ENCODE data around the gene SLC6A19.

The SLC6A19 gene

DNA sequence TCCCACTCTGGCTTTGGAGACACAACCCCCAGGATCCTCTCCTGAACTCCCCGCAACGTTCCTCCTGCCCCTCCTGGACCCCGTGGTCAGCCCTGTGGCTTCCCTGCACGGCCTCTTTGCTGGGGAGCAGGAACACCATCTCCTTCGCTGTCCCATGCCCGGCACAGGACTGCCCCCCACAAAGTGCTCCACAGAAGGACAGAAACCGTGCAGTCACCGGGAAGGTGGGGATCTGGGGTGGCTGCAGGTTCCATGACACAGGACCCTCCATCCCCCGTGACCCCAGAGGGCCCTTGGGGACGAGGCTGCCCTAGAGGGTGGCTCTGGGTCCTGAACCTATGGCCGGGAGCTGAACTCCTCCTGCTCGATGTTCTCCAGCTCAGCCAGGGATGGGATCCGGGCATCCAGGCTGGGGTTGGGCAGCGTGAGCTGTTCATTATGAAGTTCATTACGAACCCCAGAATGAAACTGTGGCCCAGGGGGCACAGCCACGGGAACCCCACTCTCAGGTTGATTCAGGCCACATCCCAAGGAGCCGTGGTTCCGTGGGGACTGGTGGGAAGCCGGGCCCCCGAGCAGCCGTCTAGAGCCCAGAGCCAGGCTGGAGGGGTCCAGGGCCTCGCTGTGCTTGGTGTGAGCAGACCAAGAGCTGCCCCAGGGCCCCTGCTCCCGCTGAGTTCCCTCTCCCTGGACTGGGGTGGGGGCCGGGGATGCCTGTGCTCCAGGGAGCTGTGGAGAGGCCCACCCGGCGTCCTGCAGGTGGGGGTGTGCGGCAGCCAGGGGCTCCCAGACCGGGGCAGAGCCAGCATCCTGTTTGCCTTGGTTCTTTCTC is 684 bp upstream of the SLC6A19 start:
- Histone ChIP-seq H2BK5ac (ENCODE audit: low read depth, low read length, poor library complexity, severe bottlenecking) (no peak overlapping the region), H3K36me3 (ENCODE audit: control insufficient read depth in 1 of 2, insufficient read depth in 2 of 2, low read depth in 1 of 2, low read length in 2 of 2) (no peaks in the 10 kb centered on the region), H2AFZ (ENCODE audit: low read depth, low read length) (no peak overlapping the region), H2BK15ac (ENCODE audit: low read depth, poor library complexity, severe bottlenecking) (no peak overlapping the region), H2AK5ac (ENCODE audit: low read length, severe bottlenecking) (no peak overlapping the region), H3K4me3 (ENCODE audit: insufficient read depth in 1 of 2, low read depth in 1 of 2, low read length in 2 of 2) (no peak overlapping the region), H3K9ac (ENCODE audit: low read length) (no peak overlapping the region), H3K9me3 (ENCODE audit: control insufficient read depth, low read length) (no peaks in the 10 kb centered on the region), H2BK12ac (ENCODE audit: low read length in 2 of 2) (no peak overlapping the region), H3K27ac (ENCODE audit: low read length, poor library complexity, severe bottlenecking) (no peak overlapping the region), H3K79me1 (replicated peaks; ENCODE audit: low read length, poor library complexity, severe bottlenecking) (no peaks in the 10 kb centered on the region), H3K4me2 (ENCODE audit: low read length, poor library complexity, severe bottlenecking) (no peak overlapping the region), H3K27me3 (ENCODE audit: control insufficient read depth in 1 of 2, insufficient read depth in 1 of 2, low read length in 2 of 2) (peaks cover 16 to 81% of the 10 kb centered on the region in 2 experiments), H3K4me1 (ENCODE audit: control insufficient read depth, insufficient read depth, low read depth, low read length) (no peaks in the 10 kb centered on the region), H3K18ac (ENCODE audit: low read depth in 1 of 2, low read length in 2 of 2) (no peak overlapping the region), H3K4ac (ENCODE audit: low read depth in 1 of 2, low read length in 2 of 2) (no peak overlapping the region), H2BK120ac (ENCODE audit: low read depth, low read length) (no peak overlapping the region), H4K91ac (ENCODE audit: low read length) (no peak overlapping the region), H3K14ac (ENCODE audit: low read length in 2 of 2) (no peak overlapping the region), H3K23ac (ENCODE audit: low read length in 2 of 2) (no peak overlapping the region), H4K8ac (ENCODE audit: low read length) (no peak overlapping the region)
- no peak for DNase-seq
- 85% methylated on average over 28 of the region's 28 CpGs for WGBS

DNA sequence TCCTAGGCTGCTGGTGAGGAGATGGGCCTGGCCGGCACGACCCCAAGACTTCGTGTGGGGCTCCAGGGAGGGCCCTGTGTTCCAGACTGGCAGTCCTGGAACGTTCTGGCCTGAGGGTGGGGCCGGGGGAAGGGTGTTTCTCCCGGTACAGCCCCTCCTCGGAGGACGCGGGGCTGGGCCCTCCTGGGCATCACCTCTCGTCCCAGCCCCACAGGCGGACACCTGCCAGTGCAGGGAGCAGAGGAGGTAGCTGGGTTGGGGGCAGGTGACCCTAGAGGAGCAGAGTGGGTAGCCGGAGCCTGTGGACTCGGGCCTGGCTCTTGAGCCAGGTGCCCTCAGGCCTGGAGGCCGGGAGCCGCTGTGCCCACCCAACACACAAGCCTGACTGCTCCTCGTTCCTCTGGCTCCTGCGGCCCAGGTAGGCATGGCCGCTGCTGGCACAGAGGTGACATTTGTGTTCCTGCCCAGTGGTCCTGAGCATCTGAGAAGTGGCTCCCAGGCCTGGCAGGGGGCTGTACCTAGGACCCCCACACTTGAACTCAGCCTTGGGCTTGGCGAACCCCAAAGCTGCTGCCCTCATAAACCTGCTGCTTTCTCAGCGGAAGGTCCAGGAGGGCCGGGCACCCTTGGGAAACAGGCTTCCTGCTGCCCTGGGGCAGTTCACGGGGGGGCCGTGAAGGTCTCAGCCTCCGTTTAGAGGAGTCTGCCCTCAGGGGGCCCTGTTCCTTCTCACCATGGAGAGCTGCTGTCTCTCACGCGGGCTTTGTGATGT is 817 bp downstream of the SLC6A19 start:
- Histone ChIP-seq H2BK15ac (ENCODE audit: low read depth, poor library complexity, severe bottlenecking) (no peak overlapping the region), H2BK12ac (ENCODE audit: low read length in 2 of 2) (no peak overlapping the region), H3K14ac (ENCODE audit: low read length in 2 of 2) (no peak overlapping the region), H3K18ac (ENCODE audit: low read depth in 1 of 2, low read length in 2 of 2) (no peak overlapping the region), H3K23ac (ENCODE audit: low read length in 2 of 2) (no peak overlapping the region), H3K27ac (ENCODE audit: low read length, poor library complexity, severe bottlenecking) (no peak overlapping the region), H3K36me3 (ENCODE audit: control insufficient read depth in 1 of 2, insufficient read depth in 2 of 2, low read depth in 1 of 2, low read length in 2 of 2) (no peaks in the 10 kb centered on the region), H2BK120ac (ENCODE audit: low read depth, low read length) (no peak overlapping the region), H3K27me3 (ENCODE audit: control insufficient read depth in 1 of 2, insufficient read depth in 1 of 2, low read length in 2 of 2) (peaks cover 19 to 87% of the 10 kb centered on the region in 2 experiments), H2BK5ac (ENCODE audit: low read depth, low read length, poor library complexity, severe bottlenecking) (no peak overlapping the region), H3K9ac (ENCODE audit: low read length) (no peak overlapping the region), H3K9me3 (ENCODE audit: control insufficient read depth, low read length) (no peaks in the 10 kb centered on the region), H3K4ac (ENCODE audit: low read depth in 1 of 2, low read length in 2 of 2) (no peak overlapping the region), H2AK5ac (ENCODE audit: low read length, severe bottlenecking) (no peak overlapping the region), H4K91ac (ENCODE audit: low read length) (peak overlapping the region; percentile 46), H2AFZ (ENCODE audit: low read depth, low read length) (no peak overlapping the region), H3K4me3 (ENCODE audit: insufficient read depth in 1 of 2, low read depth in 1 of 2, low read length in 2 of 2) (no peak overlapping the region), H3K4me1 (ENCODE audit: control insufficient read depth, insufficient read depth, low read depth, low read length) (no peaks in the 10 kb centered on the region), H3K79me1 (replicated peaks; ENCODE audit: low read length, poor library complexity, severe bottlenecking) (no peaks in the 10 kb centered on the region), H3K4me2 (ENCODE audit: low read length, poor library complexity, severe bottlenecking) (no peak overlapping the region), H4K8ac (ENCODE audit: low read length) (no peak overlapping the region)
- DNase-seq = no peak
- 80% methylated on average over 26 of the region's 26 CpGs for WGBS

DNA sequence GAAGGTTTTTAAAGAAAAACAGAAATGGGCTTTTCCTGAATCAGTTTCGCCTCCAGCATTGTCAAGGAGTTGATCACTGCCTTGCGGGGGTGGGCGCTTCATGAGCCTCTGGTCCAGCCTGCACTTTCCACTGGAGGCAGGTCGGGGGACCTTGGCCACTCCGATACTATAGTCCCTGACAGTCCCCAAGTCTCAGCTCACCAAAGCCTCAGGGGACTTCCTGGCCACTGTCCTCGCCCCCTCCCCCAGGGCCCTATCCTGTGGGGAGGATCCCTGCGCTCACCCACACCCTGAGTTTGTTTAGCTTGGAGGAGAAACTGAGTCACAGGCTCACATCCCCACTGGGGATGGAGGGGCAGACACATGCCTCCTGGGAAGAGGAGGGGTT is 1.4 kb downstream of the SLC6A19 start:
- no peak overlapping the region for H3K4me2 ChIP-seq (ENCODE audit: low read length, poor library complexity, severe bottlenecking)
- no peak overlapping the region for H3K27ac ChIP-seq (ENCODE audit: low read length, poor library complexity, severe bottlenecking)
- no peak overlapping the region for H3K4ac ChIP-seq (ENCODE audit: low read depth in 1 of 2, low read length in 2 of 2)
- peaks cover 19 to 90% of the 10 kb centered on the region in 2 experiments for H3K27me3 ChIP-seq (ENCODE audit: control insufficient read depth in 1 of 2, insufficient read depth in 1 of 2, low read length in 2 of 2)
- no peaks in the 10 kb centered on the region for H3K9me3 ChIP-seq (ENCODE audit: control insufficient read depth, low read length)
- no peak overlapping the region for H3K9ac ChIP-seq (ENCODE audit: low read length)
- no peak overlapping the region for H2AK5ac ChIP-seq (ENCODE audit: low read length, severe bottlenecking)
- no peak overlapping the region for H3K4me3 ChIP-seq (ENCODE audit: insufficient read depth in 1 of 2, low read depth in 1 of 2, low read length in 2 of 2)
- no peaks in the 10 kb centered on the region for H3K36me3 ChIP-seq (ENCODE audit: control insufficient read depth in 1 of 2, insufficient read depth in 2 of 2, low read depth in 1 of 2, low read length in 2 of 2)
- no peak overlapping the region for H4K8ac ChIP-seq (ENCODE audit: low read length)
- no peak overlapping the region for H3K14ac ChIP-seq (ENCODE audit: low read length in 2 of 2)
- H2BK15ac ChIP-seq (ENCODE audit: low read depth, poor library complexity, severe bottlenecking) = no peak overlapping the region
- H2BK12ac ChIP-seq (ENCODE audit: low read length in 2 of 2) = no peak overlapping the region
- DNase-seq = no peak
- no peak overlapping the region for H4K91ac ChIP-seq (ENCODE audit: low read length)
- no peaks in the 10 kb centered on the region for H3K4me1 ChIP-seq (ENCODE audit: control insufficient read depth, insufficient read depth, low read depth, low read length)
- H3K79me1 ChIP-seq (replicated peaks; ENCODE audit: low read length, poor library complexity, severe bottlenecking) = no peaks in the 10 kb centered on the region
- no peak overlapping the region for H3K23ac ChIP-seq (ENCODE audit: low read length in 2 of 2)
- no peak overlapping the region for H2AFZ ChIP-seq (ENCODE audit: low read depth, low read length)
- no peak overlapping the region for H3K18ac ChIP-seq (ENCODE audit: low read depth in 1 of 2, low read length in 2 of 2)
- H2BK5ac ChIP-seq (ENCODE audit: low read depth, low read length, poor library complexity, severe bottlenecking) = no peak overlapping the region
- no peak overlapping the region for H2BK120ac ChIP-seq (ENCODE audit: low read depth, low read length)
- 84% methylated on average over 7 of the region's 7 CpGs for WGBS

DNA sequence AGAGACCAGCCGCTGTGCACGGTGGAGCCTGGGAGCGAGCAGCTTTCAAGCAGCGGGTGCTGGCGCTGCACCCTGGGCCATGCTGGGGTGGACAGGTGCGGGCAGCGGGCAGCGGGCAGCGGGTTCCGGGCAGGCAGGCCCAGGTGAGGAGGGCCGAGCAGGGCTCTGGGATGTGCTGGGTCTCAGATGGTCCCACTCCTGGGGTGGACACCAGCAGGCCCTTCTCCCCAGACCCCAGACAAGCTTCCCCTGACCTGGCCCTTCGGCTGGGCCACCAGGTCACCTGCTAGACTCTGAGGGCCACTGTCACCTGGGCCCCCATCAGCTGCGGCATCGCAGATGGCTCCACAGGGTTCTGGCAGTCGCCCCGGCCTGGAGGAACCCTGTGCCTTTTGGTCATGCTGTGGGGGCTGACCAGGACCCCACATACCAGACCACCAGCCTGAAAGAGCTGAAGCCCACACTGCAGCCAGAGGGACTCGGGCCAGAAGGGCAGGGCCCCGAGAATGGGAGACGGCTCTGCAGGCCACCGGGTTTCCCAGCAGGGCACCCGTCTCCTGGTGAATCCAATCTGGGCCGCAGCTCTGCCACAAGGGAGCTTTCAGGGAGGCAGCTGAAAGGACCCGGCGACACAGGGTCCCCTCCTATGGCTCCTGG is 2.0 kb downstream of the SLC6A19 start:
- no peak for DNase-seq
- H2BK12ac ChIP-seq (ENCODE audit: low read length in 2 of 2) = no peak overlapping the region
- no peaks in the 10 kb centered on the region for H3K36me3 ChIP-seq (ENCODE audit: control insufficient read depth in 1 of 2, insufficient read depth in 2 of 2, low read depth in 1 of 2, low read length in 2 of 2)
- no peaks in the 10 kb centered on the region for H3K9me3 ChIP-seq (ENCODE audit: control insufficient read depth, low read length)
- H3K4ac ChIP-seq (ENCODE audit: low read depth in 1 of 2, low read length in 2 of 2) = no peak overlapping the region
- peaks cover 22 to 88% of the 10 kb centered on the region in 2 experiments for H3K27me3 ChIP-seq (ENCODE audit: control insufficient read depth in 1 of 2, insufficient read depth in 1 of 2, low read length in 2 of 2)
- H3K9ac ChIP-seq (ENCODE audit: low read length) = no peak overlapping the region
- H2BK15ac ChIP-seq (ENCODE audit: low read depth, poor library complexity, severe bottlenecking) = no peak overlapping the region
- H3K14ac ChIP-seq (ENCODE audit: low read length in 2 of 2) = no peak overlapping the region
- no peak overlapping the region for H4K91ac ChIP-seq (ENCODE audit: low read length)
- no peak overlapping the region for H3K4me3 ChIP-seq (ENCODE audit: insufficient read depth in 1 of 2, low read depth in 1 of 2, low read length in 2 of 2)
- no peak overlapping the region for H3K23ac ChIP-seq (ENCODE audit: low read length in 2 of 2)
- H3K4me1 ChIP-seq (ENCODE audit: control insufficient read depth, insufficient read depth, low read depth, low read length) = no peaks in the 10 kb centered on the region
- no peaks in the 10 kb centered on the region for H3K79me1 ChIP-seq (replicated peaks; ENCODE audit: low read length, poor library complexity, severe bottlenecking)
- no peak overlapping the region for H2AK5ac ChIP-seq (ENCODE audit: low read length, severe bottlenecking)
- WGBS = 77% methylated on average over 18 of the region's 24 CpGs
- no peak overlapping the region for H2AFZ ChIP-seq (ENCODE audit: low read depth, low read length)
- H2BK120ac ChIP-seq (ENCODE audit: low read depth, low read length) = no peak overlapping the region
- no peak overlapping the region for H3K4me2 ChIP-seq (ENCODE audit: low read length, poor library complexity, severe bottlenecking)
- no peak overlapping the region for H3K18ac ChIP-seq (ENCODE audit: low read depth in 1 of 2, low read length in 2 of 2)
- H3K27ac ChIP-seq (ENCODE audit: low read length, poor library complexity, severe bottlenecking) = no peak overlapping the region
- H4K8ac ChIP-seq (ENCODE audit: low read length) = no peak overlapping the region
- H2BK5ac ChIP-seq (ENCODE audit: low read depth, low read length, poor library complexity, severe bottlenecking) = no peak overlapping the region

Measured in mesenchymal stem cell (in vitro differentiated cells and primary cell).